Gastrocnemius medialis (tissue), 4 donors: Measurements from ENCODE around the gene ZNF276. TPM values are rescaled to one million over a fixed set of nuclear protein-coding genes. Genes with fewer than 3 reads are reported as not detected.

Experiments
- ATAC-seq, 2 donors: fragments of 150-250 bp; one replicate each; pipeline ENCODE4 v1.9.1; 2016
- DNase-seq, 2 donors: peaks; one replicate each; pipeline ENCODE4 v3.0.0-alpha.2; 2019
- H3K27ac ChIP-seq, 4 donors: fragments of 200-600 bp; sonication (generic); 1 replicate in 1 of 4; 2 replicates in 3 of 4; pipeline ENCODE4 v1.5.1; 2016 to 2018; ENCODE audit warnings: mild to moderate bottlenecking in 2 of 4, moderate library complexity in 1 of 4
- H3K27me3 ChIP-seq, 3 donors: fragments of 200-600 bp; sonication (generic) in 2 of 3; 1 replicate in 1 of 3; 2 replicates in 2 of 3; pipeline versions ENCODE4 v1.5.1 to v1.6.0; 2016 to 2019; ENCODE audit warnings: mild to moderate bottlenecking in 1 of 3, moderate library complexity in 1 of 3
- H3K36me3 ChIP-seq, 2 donors: fragments of 200-600 bp; sonication (generic) in 1 of 2; one replicate each; pipeline ENCODE4 v1.5.1; 2017 to 2018
- H3K4me1 ChIP-seq, 2 donors: fragments of 200-600 bp; sonication (generic) in 1 of 2; one replicate each; pipeline ENCODE4 v1.5.1; 2016 to 2017; ENCODE audit warnings: mild to moderate bottlenecking in 2 of 2
- H3K4me3 ChIP-seq, 4 donors: fragments of 200-600 bp; sonication (generic) in 3 of 4; 1 replicate in 1 of 4; 2 replicates in 3 of 4; pipeline ENCODE4 v1.5.1; 2016 to 2019; ENCODE audit warnings: mild to moderate bottlenecking in 2 of 4
- H3K9me3 ChIP-seq, 3 donors: fragments of 200-600 bp; sonication (generic) in 2 of 3; 1 replicate in 1 of 3; 2 replicates in 2 of 3; pipeline ENCODE4 v1.5.1; 2016 to 2019
- CTCF ChIP-seq, 5 experiments: fragments of 450-650 bp in 3 of 5; fragments of 200-600 bp in 2 of 5; sonication (generic) in 2 of 5; IDR thresholded peaks in 4 of 5; conservative IDR thresholded peaks in 1 of 5; 1 replicate in 4 of 5; 2 replicates in 1 of 5; pipeline ENCODE4 v1.5.1; 2016 to 2019; ENCODE audit warnings: antibody characterized with exemption in 5 of 5, mild to moderate bottlenecking in 3 of 5, moderate library complexity in 3 of 5
- POLR2A ChIP-seq, 2 donors: fragments of 450-650 bp; IDR thresholded peaks; one replicate each; pipeline ENCODE4 v1.6.1; 2017; ENCODE audit warnings: antibody characterized with exemption in 2 of 2, mild to moderate bottlenecking in 2 of 2, moderate library complexity in 2 of 2
- in situ Hi-C, 4 donors: fragments of 200-750 bp; cut with MboI; loops; one replicate each; pipeline versions ENCODE4 v1.15.0 to v1.8.0; 2017; ENCODE audit warnings: low sequenced_read_pairs in 4 of 4
- intact Hi-C: fragments of 100-400 bp; cut with DNase I; formaldehyde crosslinking; loops from one replicate; pipeline ENCODE4 v1.15.1; 2023; ENCODE audit warnings: low total_unique reads
- total RNA-seq, 4 donors: library from RNA; depleted of rRNA; stranded (reverse); fragments of >200 nt; gene quantifications; one replicate each; pipeline versions ENCODE4 v1.1.0 to v1.2.3, GENCODE V29; 2016

ZNF276 gene
- total RNA-seq, 4 donors from 2014 or later: 11.1 to 13.6 (median 11.5) TPM

- H3K27me3 ChIP-seq: no peaks in the 10 kb centered on the region
- no peaks in the 10 kb centered on the region for H3K9me3 ChIP-seq
- TF ChIP-seq POLR2A (IDR thresholded peaks at IDR 0.05): no peak
- TF ChIP-seq CTCF (IDR thresholded peaks at IDR 0.05 in 4 of 5, conservative IDR thresholded peaks at IDR 0.05 in 1 of 5): no peak
- ATAC-seq (no peak), DNase-seq (no peak)
- no peak overlapping the region for H3K27ac ChIP-seq
- intact Hi-C loops: no loop called here
- no peaks in the 10 kb centered on the region for H3K4me1 ChIP-seq
- in situ Hi-C loops: no loop called here
- no peak overlapping the region for H3K4me3 ChIP-seq
- H3K36me3 ChIP-seq: peaks cover 0 to 8% of the 10 kb centered on the region in 2 donors
These were observed 23.5 kb downstream of the ZNF276 start for GRCh38 chr16:89744813-89745212.

GRCh38 chr16:89746043-89746442, 24.7 kb downstream of the ZNF276 start:
- intact Hi-C loops: no loop called here
- no peak overlapping the region for H3K4me3 ChIP-seq
- DNase-seq (no peak), ATAC-seq (no peak)
- H3K27ac ChIP-seq: no peak overlapping the region
- TF ChIP-seq CTCF (IDR thresholded peaks at IDR 0.05 in 4 of 5, conservative IDR thresholded peaks at IDR 0.05 in 1 of 5): no peak
- no peak for TF ChIP-seq POLR2A (IDR thresholded peaks at IDR 0.05)
- H3K4me1 ChIP-seq: no peaks in the 10 kb centered on the region
- no peaks in the 10 kb centered on the region for H3K27me3 ChIP-seq
- no peaks in the 10 kb centered on the region for H3K36me3 ChIP-seq
- H3K9me3 ChIP-seq: no peaks in the 10 kb centered on the region
- in situ Hi-C loops: no loop called here

- no peaks in the 10 kb centered on the region for H3K27me3 ChIP-seq
- intact Hi-C loops (no loop called here), in situ Hi-C loops (no loop called here)
- ATAC-seq: no peak
- TF ChIP-seq CTCF (IDR thresholded peaks at IDR 0.05 in 4 of 5, conservative IDR thresholded peaks at IDR 0.05 in 1 of 5): no peak
- TF ChIP-seq POLR2A (IDR thresholded peaks at IDR 0.05): no peak
- H3K4me1 ChIP-seq: no peaks in the 10 kb centered on the region
- no peak overlapping the region for H3K4me3 ChIP-seq
- H3K9me3 ChIP-seq: no peaks in the 10 kb centered on the region
- H3K27ac ChIP-seq: no peak overlapping the region
- no peaks in the 10 kb centered on the region for H3K36me3 ChIP-seq
- no peak for DNase-seq
These were observed 26.7 kb downstream of the ZNF276 start for GRCh38 chr16:89748076-89748475.

GRCh38 chr16:89748921-89749320, 27.6 kb downstream of the ZNF276 start:
- Histone ChIP-seq H3K36me3 (no peaks in the 10 kb centered on the region), H3K9me3 (no peaks in the 10 kb centered on the region), H3K4me3 (no peak overlapping the region), H3K4me1 (no peaks in the 10 kb centered on the region), H3K27me3 (no peaks in the 10 kb centered on the region), H3K27ac (no peak overlapping the region)
- intact Hi-C loops (no loop called here), in situ Hi-C loops (no loop called here)
- DNase-seq: no peak
- TF ChIP-seq POLR2A (IDR thresholded peaks at IDR 0.05) (no peak), CTCF (IDR thresholded peaks at IDR 0.05 in 4 of 5, conservative IDR thresholded peaks at IDR 0.05 in 1 of 5) (no peak)
- no peak for ATAC-seq

- Histone ChIP-seq H3K4me1 (no peaks in the 10 kb centered on the region), H3K9me3 (no peaks in the 10 kb centered on the region), H3K27ac (no peak overlapping the region), H3K36me3 (no peaks in the 10 kb centered on the region), H3K4me3 (no peak overlapping the region), H3K27me3 (no peaks in the 10 kb centered on the region)
- in situ Hi-C loops: no loop called here
- no peak for DNase-seq
- no peak for ATAC-seq
- intact Hi-C loops: no loop called here
- TF ChIP-seq POLR2A (IDR thresholded peaks at IDR 0.05) (no peak), CTCF (IDR thresholded peaks at IDR 0.05 in 4 of 5, conservative IDR thresholded peaks at IDR 0.05 in 1 of 5) (no peak)
These were observed 28.3 kb downstream of the ZNF276 start for GRCh38 chr16:89749637-89750036.
